H1 (cell line): ENCODE results near the gene CAMK2B. TPM values are rescaled to one million over a fixed set of nuclear protein-coding genes. Genes with fewer than 3 reads are reported as not detected.

Source experiments
- CTCF ChIA-PET: fragments of 300-600 bp; sonication (Branson Sonifier 250); formaldehyde crosslinking; loops from one replicate; lab custom pipeline; 2021; ENCODE audit not compliant: partially characterized antibody; lab: Charles Lee
- POLR2A ChIA-PET: fragments of 300-600 bp; sonication (Branson Sonifier 250); formaldehyde crosslinking; loops from one replicate; lab custom pipeline; 2021; ENCODE audit warnings: inconsistent platforms; ENCODE audit not compliant: partially characterized antibody; lab: Charles Lee
- DNase-seq, 2 experiments: peaks; one replicate each; pipeline versions ENCODE4 v3.0.0 to v3.0.0-alpha.2; 2010 to 2022; ENCODE audit warnings: low spot score in 2 of 2, low read depth in 1 of 2, mixed read lengths in 1 of 2
- FAIRE-seq: peaks from 2 replicates; lab custom pipeline; 2011; peaks lifted over from hg19 to GRCh38; lab: Jason Lieb, UNC
- H2AFZ ChIP-seq: 2 replicates; pipeline ENCODE4 v1.8.1; 2012; ENCODE audit warnings: low read length, inconsistent platforms
- H2AK5ac ChIP-seq: 2 replicates; pipeline ENCODE4 v1.6.1; 2013; ENCODE audit warnings: low read depth, low read length
- H2BK120ac ChIP-seq: replicated peaks from 2 replicates; pipeline ENCODE3; 2013; ENCODE audit warnings: low read depth, low read length, inconsistent platforms
- H2BK12ac ChIP-seq: 2 replicates; pipeline ENCODE4 v1.6.1; 2013; ENCODE audit warnings: low read depth, low read length
- H2BK15ac ChIP-seq: 2 replicates; pipeline ENCODE4 v1.6.1; 2013; ENCODE audit warnings: low read length
- H2BK20ac ChIP-seq: 2 replicates; pipeline ENCODE4 v1.6.1; 2013; ENCODE audit warnings: low read length
- H2BK5ac ChIP-seq: 2 replicates; pipeline ENCODE4 v1.6.1; 2013; ENCODE audit warnings: low read depth, low read length
- H3K14ac ChIP-seq: 2 replicates; pipeline ENCODE4 v1.6.1; 2013; ENCODE audit warnings: inconsistent platforms; ENCODE audit not compliant: insufficient read length
- H3K18ac ChIP-seq: 2 replicates; pipeline ENCODE4 v1.6.1; 2013; ENCODE audit warnings: low read length; ENCODE audit errors: extremely low read depth
- H3K23ac ChIP-seq: 2 replicates; pipeline ENCODE4 v1.6.1; 2013; ENCODE audit warnings: inconsistent platforms; ENCODE audit not compliant: insufficient read length
- H3K23me2 ChIP-seq: 2 replicates; pipeline ENCODE4 v1.6.1; 2013; ENCODE audit warnings: low read depth, low read length
- H3K27ac ChIP-seq: 2 replicates; pipeline ENCODE4 v1.6.1; 2011; ENCODE audit warnings: low read depth, low read length, inconsistent platforms
- H3K27me3 ChIP-seq, 4 experiments: replicated peaks in 1 of 4; 1 replicate in 1 of 4; 2 replicates in 3 of 4; pipeline versions ENCODE4 v1.6.1 to v1.8.1; 2011 to 2013; ENCODE audit warnings: low read length in 3 of 4, mild to moderate bottlenecking in 3 of 4, inconsistent platforms in 2 of 4, mixed read lengths in 2 of 4, moderate library complexity in 1 of 4; ENCODE audit not compliant: control insufficient read depth in 3 of 4, insufficient read depth in 3 of 4; ENCODE audit errors: extremely low read depth in 1 of 4
- H3K36me3 ChIP-seq, 4 experiments: 2 replicates each; pipeline versions ENCODE4 v1.6.1 to v1.8.1; 2011 to 2013; ENCODE audit warnings: mild to moderate bottlenecking in 4 of 4, low read length in 3 of 4, moderate library complexity in 2 of 4, control low read depth in 1 of 4, inconsistent platforms in 1 of 4; ENCODE audit not compliant: insufficient read depth in 4 of 4, control insufficient read depth in 2 of 4
- H3K4ac ChIP-seq: replicated peaks from 2 replicates; pipeline ENCODE3; 2013; ENCODE audit warnings: low read length, low read depth, mixed read lengths, inconsistent platforms; ENCODE audit not compliant: insufficient read length
- H3K4me1 ChIP-seq, 4 experiments: replicated peaks in 1 of 4; 1 replicate in 1 of 4; 2 replicates in 3 of 4; pipeline versions ENCODE4 v1.6.1 to v1.8.1; 2011 to 2013; ENCODE audit warnings: low read length in 3 of 4, inconsistent platforms in 2 of 4, mixed read lengths in 1 of 4; ENCODE audit not compliant: insufficient read depth in 4 of 4, control insufficient read depth in 3 of 4
- H3K4me2 ChIP-seq, 2 experiments: 2 replicates each; pipeline versions ENCODE4 v1.6.1 to v1.8.1; 2011 to 2013; ENCODE audit warnings: low read depth in 2 of 2, low read length in 2 of 2, control low read depth in 1 of 2, inconsistent platforms in 1 of 2, mild to moderate bottlenecking in 1 of 2; ENCODE audit not compliant: insufficient read depth in 1 of 2
- H3K4me3 ChIP-seq, 4 experiments: fragments of 200-600, 300-600 bp in 1 of 4; sonication (generic), shearing (Covaris generic), sonication (Bioruptor Twin) in 1 of 4; 2 replicates each; pipeline versions ENCODE4 v1.5.1 to v1.8.1; 2011 to 2016; ENCODE audit warnings: low read length in 4 of 4, low read depth in 3 of 4, control low read depth in 2 of 4, inconsistent platforms in 2 of 4, mild to moderate bottlenecking in 2 of 4, mixed read lengths in 1 of 4, moderate library complexity in 1 of 4; ENCODE audit not compliant: insufficient read depth in 2 of 4; ENCODE audit errors: extremely low read depth in 1 of 4
- H3K56ac ChIP-seq: replicated peaks from 2 replicates; pipeline ENCODE3; 2013; ENCODE audit warnings: low read depth, mild to moderate bottlenecking, mixed read lengths, low read length, inconsistent platforms; ENCODE audit not compliant: insufficient read length
- H3K79me1 ChIP-seq: 2 replicates; pipeline ENCODE4 v1.6.1; 2013; ENCODE audit warnings: low read depth, low read length, control low read depth
- H3K79me2 ChIP-seq, 2 experiments: 2 replicates each; pipeline versions ENCODE4 v1.6.1 to v1.8.1; 2012 to 2013; ENCODE audit warnings: low read length in 2 of 2, mild to moderate bottlenecking in 2 of 2, inconsistent platforms in 1 of 2; ENCODE audit not compliant: insufficient read depth in 2 of 2, control insufficient read depth in 1 of 2
- H3K9ac ChIP-seq, 4 experiments: replicated peaks in 1 of 4; 1 replicate in 1 of 4; 2 replicates in 3 of 4; pipeline versions ENCODE4 v1.6.1 to v1.8.1; 2011 to 2013; ENCODE audit warnings: low read depth in 3 of 4, low read length in 3 of 4, control low read depth in 2 of 4, mild to moderate bottlenecking in 2 of 4, moderate library complexity in 2 of 4, inconsistent platforms in 1 of 4; ENCODE audit errors: extremely low read depth in 1 of 4
- H3K9me3 ChIP-seq, 2 experiments: 2 replicates each; pipeline versions ENCODE4 v1.6.1 to v1.8.1; 2012 to 2013; ENCODE audit warnings: mild to moderate bottlenecking in 2 of 2, moderate library complexity in 2 of 2, control low read depth in 1 of 2, inconsistent platforms in 1 of 2, low read depth in 1 of 2, low read length in 1 of 2, mixed read lengths in 1 of 2; ENCODE audit not compliant: insufficient read depth in 2 of 2
- H4K20me1 ChIP-seq, 2 experiments: replicated peaks in 1 of 2; 2 replicates each; pipeline versions ENCODE3 to v1.8.1; 2011 to 2013; ENCODE audit warnings: inconsistent platforms in 2 of 2, low read length in 2 of 2, mild to moderate bottlenecking in 1 of 2; ENCODE audit not compliant: insufficient read depth in 2 of 2, control insufficient read depth in 1 of 2
- H4K5ac ChIP-seq: 2 replicates; pipeline ENCODE4 v1.6.1; 2013; ENCODE audit warnings: low read length, low read depth, mixed read lengths, inconsistent platforms; ENCODE audit not compliant: insufficient read length
- H4K8ac ChIP-seq: 2 replicates; pipeline ENCODE4 v1.8.0; 2013; ENCODE audit warnings: mild to moderate bottlenecking, moderate library complexity, low read length, inconsistent platforms; ENCODE audit not compliant: insufficient read depth; ENCODE audit errors: extremely low read depth
- H4K91ac ChIP-seq: replicated peaks from 2 replicates; pipeline ENCODE3; 2013; ENCODE audit warnings: low read length, mixed read lengths, inconsistent platforms; ENCODE audit not compliant: insufficient read length
- CTCF ChIP-seq, 3 experiments: IDR thresholded peaks; 1 replicate in 2 of 3; 2 replicates in 1 of 3; pipeline versions ENCODE4 v1.5.1 to v1.6.1; 2011; ENCODE audit warnings: low read length in 3 of 3, mild to moderate bottlenecking in 3 of 3, inconsistent platforms in 2 of 3, low read depth in 1 of 3, moderate library complexity in 1 of 3; ENCODE audit not compliant: insufficient read depth in 1 of 3; ENCODE audit errors: control extremely low read depth in 1 of 3
- HDAC6 ChIP-seq: IDR thresholded peaks from one replicate; pipeline ENCODE4 v1.7.1; 2012; ENCODE audit warnings: low read depth, mild to moderate bottlenecking, inconsistent platforms, low read length, moderate library complexity
- JUN ChIP-seq: IDR thresholded peaks from 2 replicates; pipeline ENCODE4 v1.6.1; 2011; ENCODE audit warnings: low read depth, mild to moderate bottlenecking, improper control_type of control experiment, low read length
- USF2 ChIP-seq: IDR thresholded peaks from 2 replicates; pipeline ENCODE4 v1.6.1; 2011; ENCODE audit warnings: low read length, improper control_type of control experiment
- WGBS, 2 experiments: shearing (Covaris generic) in 1 of 2; methylation state at CpG; one replicate each; pipeline versions ENCODE4 v1.1.6 to v1.1.7; 2013 to 2015; ENCODE audit warnings: low lambda C conversion rate in 2 of 2, mixed read lengths in 2 of 2, inconsistent platforms in 1 of 2, low coverage in 1 of 2, missing lambda C conversion rate in 1 of 2; ENCODE audit not compliant: insufficient replicate concordance in 2 of 2, insufficient coverage in 1 of 2, insufficient read length in 1 of 2; ENCODE audit errors: extremely low coverage in 1 of 2, missing lambda C conversion rate in 1 of 2; 5-methylcytosine and 5-hydroxymethylcytosine counted together
- polyA plus RNA-seq, 7 experiments: library from polyadenylated mRNA; depleted of rRNA in 3 of 7; stranded (reverse) in 5 of 7; unstranded in 2 of 7; fragments of >200 nt in 5 of 7; fragments of 200-250 nt in 2 of 7; gene quantifications; 1 replicate in 5 of 7; 2 replicates in 1 of 7; 4 replicates in 1 of 7; pipeline versions ENCODE4 v1.2.1 to v1.2.3, GENCODE V29; 2011 to 2013; ENCODE audit warnings: missing spikeins in 2 of 7, mixed read lengths in 2 of 7
- total RNA-seq: library from RNA; stranded (reverse); fragmentation: NEBNext Ultra II Directional; extraction: Animal tissue kit (Norgen Biotek cat#: 25700); gene quantifications from 2 replicates; pipeline ENCODE4 v1.2.1, GENCODE V29; 2021

Gene CAMK2B
- total and polyA plus RNA-seq, 2 of the 8 experiments (the other 6 are each of a cell fraction or from before 2014, with no cell fraction given), result 0.05 to 0.15 TPM

GRCh38 chr7:44367475-44368043, 42.2 kb upstream of the CAMK2B start:
- Histone ChIP-seq H2AK5ac (no peak overlapping the region), H3K4me3 (no peak overlapping the region), H2AFZ (no peak overlapping the region), H2BK5ac (no peak overlapping the region), H3K18ac (no peak overlapping the region; the same call in 1 of the 2 replicates), H3K36me3 (no peaks in the 10 kb centered on the region), H4K8ac (no peak overlapping the region; the same call in 1 of the 2 replicates), H3K4me1 (no peaks in the 10 kb centered on the region), H3K9ac (no peak overlapping the region), H3K79me2 (no peaks in the 10 kb centered on the region), H3K9me3 (no peaks in the 10 kb centered on the region), H3K14ac (no peak overlapping the region), H3K79me1 (no peaks in the 10 kb centered on the region), H3K4me2 (no peak overlapping the region), H2BK20ac (no peak overlapping the region), H4K5ac (no peak overlapping the region), H2BK120ac (no peak overlapping the region), H4K91ac (no peak overlapping the region), H3K56ac (no peak overlapping the region), H2BK12ac (no peak overlapping the region), H3K27ac (no peak overlapping the region), H3K27me3 (no peaks in the 10 kb centered on the region; a peak in 2 of 7 replicates), H4K20me1 (peaks cover 0 to 1% of the 10 kb centered on the region in 2 experiments), H3K23ac (no peak overlapping the region), H2BK15ac (no peak overlapping the region), H3K23me2 (no peaks in the 10 kb centered on the region), H3K4ac (no peak overlapping the region)
- no peak for DNase-seq
- CTCF ChIA-PET, result interaction anchor here (0.6 to 1.9 kb wide), 11 partner anchors 8 to 167 kb away, joined by 3 to 14 read pairs (median 4); no protein-coding TSS in a partner anchor
- FAIRE-seq, result no peak
- no peak for TF ChIP-seq USF2
- peak in 1 of 3 experiments; percentile 22; a peak in 1 of 4 replicates for TF ChIP-seq CTCF (IDR thresholded peaks at IDR 0.05; ENCODE audit: control extremely low read depth in 1 of 3, insufficient read depth in 1 of 3, low read depth in 1 of 3, low read length in 3 of 3)
- no peak for TF ChIP-seq HDAC6
- no peak for TF ChIP-seq JUN
- POLR2A ChIA-PET, result interaction anchor here (0.8 to 0.9 kb wide), 2 partner anchors 10 to 22 kb away, joined by 3 to 4 read pairs; no protein-coding TSS in a partner anchor
- WGBS, 2 experiments, result 84% methylated on average over 5 of the region's 5 CpGs; no CpG with 5 or more reads in 1 of the 2 experiments
